Lower leg skin (tissue), 4 donors: ENCODE results near the gene METAP1. TPM values are rescaled to one million over a fixed set of nuclear protein-coding genes. Genes with fewer than 3 reads are reported as not detected.
"Not testable (repeated sequence)": the region's sequence is repeated elsewhere in the genome, so short reads cannot be mapped to it uniquely, and the experiment has no call there.

Experiments used
- DNase-seq, 2 donors: peaks; one replicate each; pipeline ENCODE4 v3.0.0-alpha.2; 2019; ENCODE audit warnings: low spot score in 2 of 2
- H3K4me3 ChIP-seq: fragments of 200-600 bp; sonication (generic); 2 replicates; pipeline ENCODE4 v1.5.1; 2017; ENCODE audit warnings: mild to moderate bottlenecking, low read depth; ENCODE audit not compliant: poor library complexity, severe bottlenecking
- CTCF ChIP-seq, 3 donors: fragments of 450-650 bp; IDR thresholded peaks; one replicate each; pipeline ENCODE4 v1.5.1; 2016; ENCODE audit warnings: antibody characterized with exemption in 3 of 3, mild to moderate bottlenecking in 3 of 3, moderate library complexity in 2 of 3
- POLR2A ChIP-seq, 2 donors: fragments of 450-650 bp; IDR thresholded peaks; one replicate each; pipeline ENCODE4 v1.6.1; 2016 to 2017; ENCODE audit warnings: antibody characterized with exemption in 2 of 2, mild to moderate bottlenecking in 1 of 2, moderate library complexity in 1 of 2
- WGBS, 2 donors: methylation state at CpG; one replicate each; pipeline ENCODE4 v1.1.5; 2018; 5-methylcytosine and 5-hydroxymethylcytosine counted together
- intact Hi-C: fragments of 100-400 bp; cut with DNase I; formaldehyde crosslinking; loops from one replicate; pipeline ENCODE4 v1.15.0; 2023; ENCODE audit warnings: low total_unique reads
- total RNA-seq, 4 donors: library from RNA; depleted of rRNA; stranded (reverse); fragments of >200 nt; gene quantifications; one replicate each; pipeline ENCODE4 v1.1.0, GENCODE V29; 2016

Gene METAP1
- total RNA-seq, 4 donors from 2014 or later = 35.0 to 58.4 (median 39.8) TPM

GRCh38 chr4:99084595-99084994 is 89.1 kb downstream of the METAP1 start:
- no peak for DNase-seq
- TF ChIP-seq POLR2A (IDR thresholded peaks at IDR 0.05) = no peak
- TF ChIP-seq CTCF (IDR thresholded peaks at IDR 0.05) = no peak
- intact Hi-C loops = no loop called here
- H3K4me3 ChIP-seq = no peak overlapping the region
- WGBS, 2 donors = 94% methylated on average over 2 of the region's 2 CpGs

- peak; percentile 89 to 95 for DNase-seq
- TF ChIP-seq CTCF (IDR thresholded peaks at IDR 0.05) (no peak), POLR2A (IDR thresholded peaks at IDR 0.05) (no peak)
- intact Hi-C loops = no loop called here
- WGBS, 2 donors = 4% methylated on average over 15 of the region's 15 CpGs
- peak overlapping the region; percentile 87 for H3K4me3 ChIP-seq
Observed at GRCh38 chr4:99088023-99088449, 92.5 kb downstream of the METAP1 start.

GRCh38 chr4:99088481-99089365 is 93.2 kb downstream of the METAP1 start, which contains the start of gene ADH5:
Gene ADH5 (minus strand): TSS chr4:99088788. CDS start chr4:99088700, 88 bp downstream.
- DNase-seq = peak; percentile 81 to 97
- peak within 1 kb of the TSS; percentile 87 for H3K4me3 ChIP-seq
- WGBS, 2 donors = 0 to 1% methylated on average over 30 to 52 of the region's 53 CpGs
- intact Hi-C loops = no loop called here
- no peak for TF ChIP-seq POLR2A (IDR thresholded peaks at IDR 0.05)
- no peak for TF ChIP-seq CTCF (IDR thresholded peaks at IDR 0.05)

- no peak for DNase-seq
- intact Hi-C loops = no loop called here
- no peak for TF ChIP-seq CTCF (IDR thresholded peaks at IDR 0.05)
- TF ChIP-seq POLR2A (IDR thresholded peaks at IDR 0.05) = no peak
- no peak overlapping the region for H3K4me3 ChIP-seq
- 45 to 46% methylated on average over 2 of the region's 2 CpGs for WGBS, 2 donors
Observed at GRCh38 chr4:99090481-99091215, 95.1 kb downstream of the METAP1 start.

- intact Hi-C loops = no loop called here
Observed at GRCh38 chr4:99091216-99091575, 95.7 kb downstream of the METAP1 start.

GRCh38 chr4:99091841-99092240 is 96.3 kb downstream of the METAP1 start:
- DNase-seq, H3K4me3 ChIP-seq, intact Hi-C loops: not testable (repeated sequence)
- whole genome bisulfite sequencing, 2 donors = 56 to 58% methylated on average over 2 of the region's 2 CpGs

More at GRCh38 chr4:99091216-99091575, 95.7 kb downstream of the METAP1 start:
- no peak for TF ChIP-seq POLR2A (IDR thresholded peaks at IDR 0.05)
- no peak for TF ChIP-seq CTCF (IDR thresholded peaks at IDR 0.05)
- no peak overlapping the region for H3K4me3 ChIP-seq
- no peak for DNase-seq
- WGBS, 2 donors = 24 to 29% methylated on average over 2 of the region's 2 CpGs
